K562 (cell line): ENCODE measurements around the gene HSPB7. TPM values are rescaled to one million over a fixed set of nuclear protein-coding genes. Genes with fewer than 3 reads are reported as not detected.

Experiments used
- TRIM24 ChIP-seq, 2 experiments: fragments of 450-650 bp; IDR thresholded peaks; 2 replicates each; pipeline ENCODE4 v1.6.1; 2016
- XRCC5 ChIP-seq: fragments of 200-400 bp; formaldehyde crosslinking; IDR thresholded peaks from 2 replicates; pipeline ENCODE4 v1.6.1; 2017; ENCODE audit warnings: low read depth, mild to moderate bottlenecking, low read length
- ZNF224 ChIP-seq: sonication (generic); formaldehyde crosslinking; IDR thresholded peaks from 2 replicates; pipeline ENCODE4 v1.8.0; 2022; ENCODE audit warnings: mild to moderate bottlenecking, missing genetic modification reagents
- ZNF239 ChIP-seq: fragments of 250-450 bp; sonication (Bioruptor Pico); IDR thresholded peaks from 2 replicates; pipeline ENCODE4 v1.4.0; 2020; ENCODE audit warnings: mild to moderate bottlenecking
- ZNF77 ChIP-seq: fragments of 250-450 bp; sonication (Bioruptor Pico); IDR thresholded peaks from 2 replicates; pipeline ENCODE4 v1.5.0; 2020
- polyA plus RNA-seq, 8 experiments: library from polyadenylated mRNA; depleted of rRNA in 4 of 8; stranded (reverse) in 5 of 8; unstranded in 3 of 8; fragments of >200 nt; fragmentation: Nextera tagmentation in 2 of 8; fragmentation: Illumina TruSeq in 1 of 8; extraction: Ambion mirVana in 2 of 8; extraction: Trizol in 1 of 8; gene quantifications; 2 replicates each; pipeline versions ENCODE4 v1.2.1 to v1.2.3, GENCODE V29; 2011 to 2014; ENCODE audit warnings: inconsistent platforms in 1 of 8, missing spikeins in 1 of 8
- total RNA-seq, 7 experiments: library from RNA; depleted of rRNA in 6 of 7; stranded (reverse); fragments of >200 nt in 6 of 7; fragmentation: Illumina TruSeq in 2 of 7; extraction: Trizol in 2 of 7; gene quantifications; 2 replicates each; pipeline versions ENCODE4 v1.2.1 to v1.2.3, GENCODE V29; 2011 to 2021; ENCODE audit warnings: low replicate concordance in 1 of 7
- TF ChIP-seq, protein P1 (sequence below), 2 experiments: IDR thresholded peaks; 2 replicates each; pipeline ENCODE4 v1.6.1; 2012; ENCODE audit warnings: improper control_type of control experiment in 2 of 2, low read depth in 2 of 2, low read length in 2 of 2, borderline replicate concordance in 1 of 2
- TF ChIP-seq, protein P2 (sequence below): fragments of 250-450 bp; sonication (Bioruptor Pico); IDR thresholded peaks from 2 replicates; pipeline ENCODE4 v1.4.0; 2020; ENCODE audit warnings: mild to moderate bottlenecking, moderate library complexity

The HSPB7 gene
- total and polyA plus RNA-seq, 9 of the 15 experiments (the other 6 are each of a cell fraction or from before 2014, with no cell fraction given): 0.05 to 0.19 (median 0.07) TPM; not detected in 6

GRCh38 chr1:16055613-16056520 lies 38.0 kb upstream of the HSPB7 start (continued):
- TF ChIP-seq, protein P1, sequence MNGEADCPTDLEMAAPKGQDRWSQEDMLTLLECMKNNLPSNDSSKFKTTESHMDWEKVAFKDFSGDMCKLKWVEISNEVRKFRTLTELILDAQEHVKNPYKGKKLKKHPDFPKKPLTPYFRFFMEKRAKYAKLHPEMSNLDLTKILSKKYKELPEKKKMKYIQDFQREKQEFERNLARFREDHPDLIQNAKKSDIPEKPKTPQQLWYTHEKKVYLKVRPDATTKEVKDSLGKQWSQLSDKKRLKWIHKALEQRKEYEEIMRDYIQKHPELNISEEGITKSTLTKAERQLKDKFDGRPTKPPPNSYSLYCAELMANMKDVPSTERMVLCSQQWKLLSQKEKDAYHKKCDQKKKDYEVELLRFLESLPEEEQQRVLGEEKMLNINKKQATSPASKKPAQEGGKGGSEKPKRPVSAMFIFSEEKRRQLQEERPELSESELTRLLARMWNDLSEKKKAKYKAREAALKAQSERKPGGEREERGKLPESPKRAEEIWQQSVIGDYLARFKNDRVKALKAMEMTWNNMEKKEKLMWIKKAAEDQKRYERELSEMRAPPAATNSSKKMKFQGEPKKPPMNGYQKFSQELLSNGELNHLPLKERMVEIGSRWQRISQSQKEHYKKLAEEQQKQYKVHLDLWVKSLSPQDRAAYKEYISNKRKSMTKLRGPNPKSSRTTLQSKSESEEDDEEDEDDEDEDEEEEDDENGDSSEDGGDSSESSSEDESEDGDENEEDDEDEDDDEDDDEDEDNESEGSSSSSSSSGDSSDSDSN (IDR thresholded peaks at IDR 0.05; ENCODE audit: borderline replicate concordance in 1 of 2, low read depth in 2 of 2, low read length in 2 of 2): no peak
- no peak for TF ChIP-seq ZNF239
- no peak for TF ChIP-seq ZNF224
- peak; percentile 76 for TF ChIP-seq XRCC5
- no peak for TF ChIP-seq TRIM24 (IDR thresholded peaks at IDR 0.05)
- no peak for TF ChIP-seq ZNF77 (CRISPR knock-in tag)
- TF ChIP-seq, protein P2, sequence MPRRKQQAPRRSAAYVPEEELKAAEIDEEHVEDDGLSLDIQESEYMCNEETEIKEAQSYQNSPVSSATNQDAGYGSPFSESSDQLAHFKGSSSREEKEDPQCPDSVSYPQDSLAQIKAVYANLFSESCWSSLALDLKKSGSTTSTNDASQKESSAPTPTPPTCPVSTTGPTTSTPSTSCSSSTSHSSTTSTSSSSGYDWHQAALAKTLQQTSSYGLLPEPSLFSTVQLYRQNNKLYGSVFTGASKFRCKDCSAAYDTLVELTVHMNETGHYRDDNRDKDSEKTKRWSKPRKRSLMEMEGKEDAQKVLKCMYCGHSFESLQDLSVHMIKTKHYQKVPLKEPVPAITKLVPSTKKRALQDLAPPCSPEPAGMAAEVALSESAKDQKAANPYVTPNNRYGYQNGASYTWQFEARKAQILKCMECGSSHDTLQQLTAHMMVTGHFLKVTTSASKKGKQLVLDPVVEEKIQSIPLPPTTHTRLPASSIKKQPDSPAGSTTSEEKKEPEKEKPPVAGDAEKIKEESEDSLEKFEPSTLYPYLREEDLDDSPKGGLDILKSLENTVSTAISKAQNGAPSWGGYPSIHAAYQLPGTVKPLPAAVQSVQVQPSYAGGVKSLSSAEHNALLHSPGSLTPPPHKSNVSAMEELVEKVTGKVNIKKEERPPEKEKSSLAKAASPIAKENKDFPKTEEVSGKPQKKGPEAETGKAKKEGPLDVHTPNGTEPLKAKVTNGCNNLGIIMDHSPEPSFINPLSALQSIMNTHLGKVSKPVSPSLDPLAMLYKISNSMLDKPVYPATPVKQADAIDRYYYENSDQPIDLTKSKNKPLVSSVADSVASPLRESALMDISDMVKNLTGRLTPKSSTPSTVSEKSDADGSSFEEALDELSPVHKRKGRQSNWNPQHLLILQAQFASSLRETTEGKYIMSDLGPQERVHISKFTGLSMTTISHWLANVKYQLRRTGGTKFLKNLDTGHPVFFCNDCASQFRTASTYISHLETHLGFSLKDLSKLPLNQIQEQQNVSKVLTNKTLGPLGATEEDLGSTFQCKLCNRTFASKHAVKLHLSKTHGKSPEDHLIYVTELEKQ (CRISPR knock-in tag): no peak
